ENCODE results near the gene H1-8.

Gene H1-8

DNA sequence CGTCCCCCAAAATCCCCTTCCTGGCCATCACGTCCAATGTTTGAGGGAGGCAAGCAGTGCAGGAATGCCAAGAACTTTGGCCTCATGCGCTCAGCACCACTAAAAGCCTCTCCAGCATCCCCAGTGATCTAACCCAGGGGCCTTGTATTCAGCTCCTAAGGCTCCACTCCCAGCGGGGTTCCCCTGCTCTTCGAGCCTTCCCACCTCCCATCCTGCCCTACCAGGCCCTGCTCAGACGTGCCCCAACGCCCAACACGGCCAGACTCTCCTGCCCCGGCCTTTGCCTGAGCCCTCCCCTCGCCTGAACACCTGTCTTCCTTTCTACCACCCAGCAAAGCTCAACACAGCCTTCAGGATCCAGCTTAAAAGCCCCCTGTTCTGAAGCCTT, 33.0 kb downstream of the H1-8 start:
- no peak for DNase-seq

DNA sequence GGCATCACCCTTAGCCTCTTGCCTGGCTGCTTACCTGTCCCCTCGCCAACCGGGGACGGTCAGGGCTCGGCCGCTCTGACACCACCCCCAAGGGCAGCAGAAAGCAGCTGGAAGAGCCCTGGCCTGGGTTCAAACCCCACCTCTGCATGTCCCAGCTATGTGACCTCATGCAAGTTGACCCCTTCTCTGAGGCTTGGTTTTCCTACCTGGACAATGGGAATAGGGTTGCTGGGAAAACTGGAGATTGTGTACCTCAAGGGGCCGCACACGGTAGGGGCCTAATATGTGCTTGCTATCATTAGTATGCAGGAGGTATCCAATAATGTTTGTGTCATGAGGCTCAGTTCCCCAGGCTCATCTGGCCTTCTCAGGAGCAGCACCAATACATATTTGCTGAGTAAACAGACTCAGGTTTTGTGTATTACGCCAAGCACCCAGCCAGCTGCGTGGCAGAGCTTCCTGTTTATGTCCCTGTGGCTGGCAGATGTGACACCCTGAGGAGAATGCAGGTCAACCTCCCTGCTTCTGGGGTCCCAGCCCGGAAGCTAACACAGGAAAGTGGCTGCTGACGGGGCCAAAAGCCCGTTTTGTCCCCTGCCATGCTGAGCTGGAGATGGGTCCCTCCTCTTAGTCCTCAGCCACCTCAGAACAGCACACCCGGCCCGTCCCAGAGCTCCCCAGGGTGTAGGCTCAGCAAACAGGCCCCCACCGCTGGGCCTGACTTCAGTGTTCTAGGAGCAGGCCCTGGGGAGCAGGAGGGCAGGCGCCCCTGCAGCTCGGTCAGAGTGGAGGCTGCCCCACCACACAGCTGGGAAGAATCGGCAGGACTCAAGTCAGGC, 33.8 kb downstream of the H1-8 start:
- DNase-seq, result no peak

DNA sequence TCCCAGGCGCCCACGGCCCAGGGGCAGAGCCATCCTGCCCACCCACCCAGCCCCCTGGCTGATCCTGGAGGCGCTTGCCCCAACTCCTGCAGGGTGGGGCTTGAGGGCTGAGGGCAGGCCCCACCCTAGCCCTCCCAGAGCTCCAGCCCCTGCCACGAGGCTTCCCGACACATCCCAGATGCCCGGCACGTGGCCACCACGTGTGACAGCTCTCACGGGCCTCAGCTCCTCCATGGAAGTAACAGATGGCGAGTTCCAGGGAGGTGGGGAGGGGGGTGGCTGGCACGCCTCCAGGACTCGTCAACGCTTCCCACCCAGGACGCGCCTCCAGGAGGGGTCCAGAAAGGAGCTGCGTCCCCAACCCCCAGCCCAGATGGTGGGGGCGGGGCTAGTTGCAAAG, 34.4 kb downstream of the H1-8 start:
- no peak for DNase-seq

DNA sequence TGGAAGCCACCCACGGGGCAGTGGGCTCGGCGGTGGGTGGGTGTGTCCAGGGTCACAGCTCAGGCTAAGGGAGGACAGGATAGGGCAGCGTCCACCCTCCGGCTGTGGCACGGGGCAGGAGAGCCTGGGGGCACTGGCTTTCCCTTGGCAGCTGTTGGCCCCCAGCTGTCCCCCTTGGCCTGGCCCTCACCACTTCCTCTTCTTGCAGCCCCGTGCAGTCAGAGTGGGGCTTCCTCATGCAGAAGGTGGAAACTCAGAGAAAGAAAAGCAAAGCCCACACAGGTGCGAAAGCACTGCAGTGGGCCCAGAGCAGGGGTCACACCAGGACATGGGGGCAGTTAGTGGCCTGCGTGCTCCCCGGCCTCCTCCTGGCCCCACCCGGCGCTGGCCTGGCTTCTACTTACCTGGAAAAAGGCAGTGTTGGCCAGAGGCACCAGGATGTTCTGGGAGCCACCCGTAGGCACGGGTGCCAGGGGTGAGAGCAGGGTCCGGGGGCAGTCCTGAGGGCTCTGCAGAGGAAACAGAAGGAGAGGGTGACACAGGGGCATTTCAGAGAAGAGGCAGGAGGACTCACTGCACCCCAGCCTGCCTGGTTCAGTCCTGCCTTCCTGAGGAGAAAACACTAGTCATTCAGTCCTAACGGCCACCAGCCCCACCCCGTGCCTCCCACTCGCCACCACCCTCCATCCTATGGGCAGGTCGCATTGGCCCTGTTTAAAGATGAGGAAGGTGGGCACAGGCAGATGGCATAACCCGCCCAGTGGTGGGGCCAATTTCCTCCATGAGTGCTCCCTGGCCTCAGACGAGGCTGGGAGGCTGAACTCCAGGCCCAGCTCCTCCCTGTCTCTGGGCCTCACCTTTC, 35.2 kb downstream of the H1-8 start:
- no peak for DNase-seq

DNA sequence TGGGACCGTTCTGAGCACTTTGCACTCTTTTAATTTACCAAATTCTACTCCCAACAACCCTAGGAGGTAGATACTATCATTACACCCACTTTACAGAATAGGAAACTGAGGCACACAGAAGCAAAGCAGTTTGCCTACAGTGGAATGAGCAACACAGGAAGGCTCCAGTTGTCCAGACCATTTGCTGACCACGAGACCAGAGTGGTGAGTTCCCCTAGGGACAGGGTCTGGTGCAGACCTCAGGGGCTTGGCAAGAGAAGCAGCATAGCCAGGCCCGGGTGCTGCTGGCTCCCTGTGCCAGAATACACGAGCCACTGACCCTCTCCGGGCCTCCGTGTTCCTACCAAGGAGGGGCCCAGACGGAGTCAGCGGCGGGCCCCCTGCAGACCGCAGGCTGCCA, 37.0 kb downstream of the H1-8 start:
- no peak for DNase-seq

DNA sequence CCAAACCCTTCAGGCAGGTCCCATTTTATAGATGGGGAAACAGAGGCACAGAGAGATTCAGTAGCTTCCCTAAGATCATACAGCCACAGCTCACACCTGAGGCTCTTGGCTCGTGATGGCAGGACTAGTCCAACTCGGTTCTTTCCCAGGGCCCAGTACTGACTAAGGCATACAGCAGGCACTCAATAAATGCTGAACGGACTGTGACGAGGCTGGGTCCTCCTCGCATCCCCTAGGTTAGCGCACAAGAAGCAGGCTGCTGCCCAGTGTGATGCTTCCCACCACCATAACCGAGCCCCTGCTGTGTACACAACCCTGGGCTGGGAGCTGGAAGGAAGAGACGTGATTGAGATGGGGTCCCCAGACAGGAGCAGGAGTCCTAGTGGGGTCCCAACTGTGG, 38.6 kb downstream of the H1-8 start:
- DNase-seq, result no peak

DNA sequence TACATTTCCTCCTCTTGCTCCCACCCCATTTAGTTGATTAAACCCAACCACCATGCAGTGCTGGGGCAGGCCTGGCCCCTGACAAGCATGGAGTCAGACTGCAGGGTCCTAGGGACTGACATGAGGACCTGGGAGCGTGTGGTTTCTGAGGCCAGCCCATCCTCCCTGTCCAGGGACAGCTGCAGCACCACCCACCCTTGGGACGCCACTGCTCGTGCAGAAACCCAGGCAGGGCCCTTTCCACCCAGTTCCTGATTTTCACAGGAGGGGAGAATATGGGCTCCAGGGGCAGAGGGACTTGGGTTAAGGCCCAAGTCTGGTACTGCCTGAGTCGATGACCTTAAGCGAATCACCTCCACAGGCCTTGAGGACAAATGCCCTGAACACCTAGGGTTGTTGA, 39.8 kb downstream of the H1-8 start:
- DNase-seq, result no peak

DNA sequence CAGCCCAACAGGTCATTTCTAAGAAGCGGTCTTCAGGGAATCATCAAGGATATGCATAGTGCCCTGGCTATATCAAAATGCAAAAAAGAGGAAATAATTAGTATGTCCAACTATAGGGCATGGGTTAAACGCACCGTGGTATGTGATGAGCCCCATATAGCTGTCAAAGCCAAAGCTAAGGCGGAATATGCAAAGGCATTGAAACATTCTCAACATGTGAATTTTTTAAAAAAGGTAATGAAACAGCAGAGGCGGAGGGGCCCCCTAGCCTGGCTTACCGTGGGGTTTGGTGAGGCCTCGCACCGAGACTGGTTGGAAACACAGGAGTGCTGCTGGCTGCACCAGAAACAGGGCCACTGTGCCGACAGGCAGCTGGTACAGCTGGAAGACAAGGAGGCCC, 40.3 kb downstream of the H1-8 start:
- no peak for DNase-seq

DNA sequence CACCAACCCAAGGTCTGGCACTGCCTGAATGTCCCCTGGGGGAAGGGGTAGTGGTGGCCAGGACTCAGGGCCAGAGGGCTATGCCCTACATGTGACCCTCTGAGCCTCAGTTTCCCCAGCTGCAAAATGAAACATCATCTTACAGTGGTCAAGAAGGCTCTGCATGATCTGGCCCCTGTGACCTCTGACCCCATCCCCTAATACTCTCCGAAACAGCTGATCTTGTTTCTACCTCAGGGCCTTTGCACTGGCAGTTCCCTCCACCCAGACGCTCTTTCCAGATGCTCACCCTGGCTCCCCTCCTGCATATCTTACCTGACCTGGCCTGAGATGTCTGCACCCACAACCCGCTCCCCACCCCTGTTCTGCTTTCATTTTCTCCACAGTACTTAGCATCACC, 41.7 kb downstream of the H1-8 start:
- DNase-seq, result no peak

DNA sequence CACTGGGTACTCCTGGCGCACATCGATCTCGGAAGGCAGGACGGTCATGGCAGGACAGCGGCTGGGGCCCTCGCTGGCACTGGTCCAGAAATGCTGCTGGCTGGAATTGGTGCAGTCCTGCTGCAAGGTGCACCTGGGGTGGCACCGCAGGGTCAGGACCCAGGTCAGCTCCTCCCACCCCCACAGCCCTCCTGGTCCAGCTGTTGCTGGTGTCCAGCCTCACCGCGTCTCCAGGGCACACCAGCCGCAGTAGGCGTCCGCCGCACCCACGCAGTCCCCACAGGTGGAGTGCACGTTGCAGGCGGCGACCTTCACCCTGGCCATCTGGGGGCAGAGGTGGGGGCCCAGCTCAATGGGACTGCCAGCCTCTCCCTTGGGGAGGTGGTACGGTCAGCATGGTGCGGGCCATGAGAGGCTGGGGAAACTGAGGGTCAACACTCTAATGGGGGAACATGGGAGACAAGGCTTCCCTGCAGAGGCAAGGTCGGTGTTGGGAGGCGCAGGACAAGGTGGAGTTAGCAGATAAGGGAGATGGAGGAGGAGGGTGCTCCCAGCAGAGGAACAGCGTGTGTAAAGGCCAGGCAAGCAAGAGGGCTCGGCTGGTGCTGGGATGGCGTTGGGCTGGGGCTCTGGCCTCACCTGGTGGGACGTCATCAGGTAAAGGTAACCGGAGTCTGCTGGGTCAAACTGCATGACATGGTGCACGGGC, 43.1 kb downstream of the H1-8 start:
- DNase-seq, result no peak

DNA sequence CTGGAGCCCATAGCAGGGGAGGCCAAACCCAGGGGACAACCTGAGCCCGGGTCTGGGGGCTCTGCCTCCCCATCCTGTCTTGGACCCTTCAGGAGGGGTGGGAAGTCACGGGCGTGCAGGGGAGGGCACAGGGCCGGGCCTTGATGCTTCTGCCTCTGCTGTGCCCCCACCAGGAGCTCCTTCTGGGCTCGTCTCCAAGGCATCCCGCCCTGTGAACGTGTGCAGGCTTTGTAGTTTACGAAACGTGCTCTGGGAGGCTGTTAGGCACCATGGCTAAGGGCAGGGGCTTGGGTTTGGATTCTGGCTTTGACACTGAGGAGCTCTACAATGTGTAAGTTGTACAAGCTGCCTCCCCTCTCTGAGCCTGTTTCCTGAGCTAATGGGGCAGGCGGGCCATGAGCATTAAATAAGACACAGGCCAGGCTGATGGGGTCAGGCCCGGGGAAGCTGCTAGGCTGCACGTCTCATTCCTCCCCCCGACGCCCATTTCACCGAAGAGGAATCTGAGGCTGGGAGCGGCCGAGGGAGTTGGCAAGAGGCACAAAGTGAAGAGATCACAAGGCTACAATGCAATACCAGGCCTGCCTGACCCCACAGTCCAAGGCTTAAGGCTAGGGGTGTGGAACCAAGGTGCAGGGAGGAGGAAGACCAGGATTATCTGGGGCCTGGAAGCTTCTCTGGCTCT, 43.9 kb downstream of the H1-8 start:
- DNase-seq, result no peak

DNA sequence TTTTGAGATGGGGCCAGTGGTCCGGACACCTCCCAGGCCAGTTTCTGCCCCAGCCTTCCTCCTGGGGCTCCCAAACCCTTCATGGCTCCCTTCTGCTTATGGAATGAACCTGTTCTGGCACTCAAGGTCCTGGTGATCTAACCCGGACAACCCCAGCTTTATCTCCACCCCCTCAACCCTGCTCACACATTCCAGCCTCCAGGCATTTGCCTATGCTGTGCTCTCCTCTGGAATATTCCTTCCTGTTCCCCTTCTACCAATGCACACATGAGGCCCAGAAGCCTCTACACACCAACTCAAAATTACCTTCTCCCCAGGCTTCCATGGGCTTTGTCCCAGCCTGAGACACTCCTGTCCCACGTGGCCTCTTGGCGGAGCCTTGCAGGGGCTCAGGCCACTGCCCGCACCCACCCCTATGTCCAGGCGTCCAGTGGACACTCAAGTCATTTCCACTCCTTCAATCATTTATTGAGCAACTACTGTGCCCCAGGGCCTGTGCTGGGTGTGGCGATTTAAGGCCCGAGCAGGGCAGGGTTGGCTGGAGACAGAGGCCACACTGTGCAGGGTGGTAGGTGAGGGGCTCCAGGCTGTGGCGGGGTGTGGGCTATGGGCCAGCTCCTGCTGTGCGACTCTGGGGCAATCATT, 44.7 kb downstream of the H1-8 start:
- DNase-seq, result no peak

DNA sequence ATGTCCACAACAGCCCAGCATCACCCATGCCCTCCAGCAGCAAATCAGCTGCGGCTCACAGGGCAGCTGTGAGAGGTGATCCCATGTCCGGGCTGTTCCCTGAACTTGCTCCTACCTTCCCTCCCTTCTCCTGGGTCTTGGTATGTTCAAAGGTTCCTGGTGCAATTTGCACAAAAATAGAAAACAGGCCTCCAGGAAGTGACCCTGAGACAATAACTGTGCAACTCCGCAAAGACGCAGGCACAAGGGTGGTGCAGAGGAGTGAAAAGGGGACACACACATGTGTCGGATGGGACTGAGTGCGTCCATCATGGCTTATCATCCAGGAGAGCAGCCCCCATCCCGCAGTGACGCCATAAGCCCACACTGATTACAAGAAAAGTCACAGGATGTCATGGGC, 47.2 kb downstream of the H1-8 start:
- DNase-seq, result no peak

DNA sequence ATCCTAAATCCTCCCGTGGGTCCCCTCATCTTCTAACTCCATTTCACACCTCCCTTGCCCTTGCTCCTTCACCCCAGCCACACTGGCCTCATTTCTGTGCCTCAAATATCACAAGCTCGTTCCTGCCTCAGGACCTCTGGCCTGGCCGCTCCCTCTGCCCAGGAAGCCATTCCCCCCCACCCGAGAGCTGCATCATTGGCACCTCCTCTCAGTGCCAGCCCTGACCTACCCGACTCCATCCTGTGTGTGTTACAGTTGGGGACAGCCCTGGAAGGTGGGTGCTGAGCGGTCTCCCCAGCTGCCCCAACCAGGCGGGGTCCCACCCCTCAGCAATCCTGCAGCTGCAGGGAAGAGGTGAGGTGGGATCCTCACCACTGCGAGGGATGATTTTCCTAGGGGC, 49.0 kb downstream of the H1-8 start:
- no peak for DNase-seq

DNA sequence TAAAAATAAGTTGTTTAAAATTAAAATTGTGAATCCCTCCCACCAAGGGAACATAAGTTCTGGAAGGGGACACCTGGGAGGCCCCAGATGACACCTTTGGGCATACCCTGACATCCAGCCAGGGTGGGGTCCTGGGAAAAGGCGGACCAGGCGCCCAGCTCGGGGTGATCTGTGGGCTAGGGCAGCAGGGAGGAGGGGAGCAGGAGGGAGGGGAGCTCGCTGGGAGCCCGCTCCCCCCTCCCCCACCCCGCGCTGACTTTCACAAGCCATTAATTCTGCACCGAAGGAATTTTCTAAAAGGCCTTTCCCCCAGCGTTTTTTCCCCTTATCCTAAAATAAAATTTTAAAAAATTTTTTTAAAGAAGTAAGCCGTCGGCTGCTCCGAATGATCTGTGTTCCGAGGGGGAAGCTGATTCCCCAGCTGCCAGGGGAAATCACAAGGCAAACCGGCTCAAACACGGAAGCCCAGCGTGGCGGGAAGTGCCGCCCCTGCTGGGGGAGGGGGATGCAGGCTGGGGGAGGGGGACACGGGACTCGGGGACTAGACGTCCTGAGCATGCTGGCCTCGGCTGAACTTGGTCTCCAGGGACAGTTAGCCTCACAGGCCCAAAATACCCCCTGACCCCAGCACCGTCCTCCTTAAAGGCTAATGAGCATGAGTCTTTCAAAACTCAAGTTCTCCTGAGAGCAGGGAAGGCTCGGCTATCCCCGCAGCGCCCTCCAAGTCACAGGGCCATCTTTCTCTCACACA, 49.6 kb downstream of the H1-8 start:
- no peak for DNase-seq

DNA sequence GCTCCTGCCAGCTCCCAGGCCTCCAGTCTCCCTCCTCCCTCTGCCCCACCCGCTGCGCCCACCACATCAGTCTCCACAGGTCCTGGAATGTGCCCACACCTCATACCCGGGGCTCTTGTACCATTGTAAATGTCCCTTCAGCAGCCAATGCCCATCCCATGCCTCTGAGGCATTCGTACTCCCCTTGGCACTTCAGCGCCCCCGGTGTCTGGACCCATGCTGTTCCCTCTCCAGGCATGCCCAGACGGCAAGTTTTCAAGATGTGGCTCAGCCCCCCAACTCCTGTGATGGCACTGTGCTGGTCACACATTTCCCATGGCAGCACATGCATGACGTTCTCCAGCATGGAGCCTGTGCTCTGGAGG, 50.2 kb downstream of the H1-8 start:
- DNase-seq, result no peak

DNA sequence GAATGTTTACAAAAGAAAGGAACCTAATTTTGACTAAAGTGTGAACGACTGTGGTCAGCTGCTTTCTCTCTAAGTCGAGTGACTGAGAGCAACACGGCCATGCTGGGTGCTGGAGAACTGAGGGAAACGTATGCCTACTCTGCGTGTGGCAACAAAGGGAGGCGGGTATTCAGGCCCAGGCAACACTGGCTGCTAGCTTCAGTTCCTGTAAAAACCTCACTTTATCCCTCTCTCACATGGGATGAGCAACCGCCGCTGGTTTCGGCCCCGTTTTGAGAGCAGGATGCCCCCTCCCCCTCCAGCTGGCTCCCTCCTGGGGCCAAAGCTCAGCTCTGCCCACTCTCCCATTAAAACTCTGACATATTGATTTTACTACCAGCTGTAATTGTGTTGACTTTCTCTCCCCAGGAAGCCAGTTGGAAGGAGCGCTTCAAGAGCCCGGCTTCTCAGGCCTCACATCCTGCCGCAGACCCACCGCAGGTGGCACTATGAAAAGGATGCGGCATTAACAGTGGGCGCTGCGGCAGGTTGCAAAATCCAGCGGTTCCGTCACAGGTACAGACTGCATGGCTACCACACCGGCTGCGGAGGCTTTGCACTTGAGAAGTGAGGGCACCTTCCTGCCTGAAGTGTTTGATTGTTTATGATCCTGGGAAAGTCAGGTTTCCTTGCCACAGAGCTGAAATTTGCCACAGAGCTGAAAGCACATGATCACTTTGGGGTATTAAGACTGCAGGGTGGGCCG, 50.8 kb downstream of the H1-8 start:
- peak; percentile 90 for DNase-seq

DNA sequence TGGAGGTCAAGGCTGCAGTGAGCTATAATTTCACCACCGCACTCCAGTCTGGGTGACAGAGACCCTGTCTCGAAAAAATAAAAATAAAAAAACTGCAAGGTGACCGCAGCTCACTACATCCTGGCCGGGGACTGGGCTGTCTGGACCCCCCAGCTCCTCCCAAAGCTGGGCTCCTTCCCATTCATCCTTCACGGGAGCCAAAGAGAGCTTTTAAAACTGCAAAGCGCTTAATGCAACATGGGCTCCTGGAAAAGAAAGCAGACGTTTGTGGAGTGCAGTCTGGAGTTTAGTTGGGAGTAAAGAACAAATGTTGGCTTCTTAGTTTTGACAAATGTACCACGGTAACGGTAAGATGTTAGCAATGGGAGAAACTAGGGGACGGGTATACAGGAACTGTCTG, 51.4 kb downstream of the H1-8 start:
- no peak for DNase-seq

DNA sequence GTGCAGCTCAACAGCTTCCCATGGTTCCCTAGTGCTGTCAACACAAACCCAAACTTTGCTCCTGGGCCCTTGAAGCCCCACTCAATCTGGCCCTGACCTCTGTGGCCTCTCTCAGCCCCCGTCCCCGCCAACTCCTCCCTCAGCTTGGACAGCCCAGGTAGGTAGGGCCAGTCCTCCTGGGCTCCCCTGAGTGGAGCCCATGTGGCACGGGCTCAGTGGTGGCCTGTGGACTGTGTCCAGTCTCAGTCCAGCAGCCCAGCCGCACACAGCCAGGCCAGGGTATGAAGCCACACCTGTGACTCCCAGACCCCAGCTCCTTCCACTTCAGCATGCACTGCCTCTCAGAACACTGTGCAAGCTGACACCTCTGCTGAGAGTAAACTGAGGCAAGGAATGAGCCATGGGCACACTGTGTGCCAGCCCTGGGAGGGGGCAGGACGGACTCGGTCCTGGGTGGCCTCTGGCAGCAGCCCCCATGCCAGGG, 52.0 kb downstream of the H1-8 start:
- no peak for DNase-seq

DNA sequence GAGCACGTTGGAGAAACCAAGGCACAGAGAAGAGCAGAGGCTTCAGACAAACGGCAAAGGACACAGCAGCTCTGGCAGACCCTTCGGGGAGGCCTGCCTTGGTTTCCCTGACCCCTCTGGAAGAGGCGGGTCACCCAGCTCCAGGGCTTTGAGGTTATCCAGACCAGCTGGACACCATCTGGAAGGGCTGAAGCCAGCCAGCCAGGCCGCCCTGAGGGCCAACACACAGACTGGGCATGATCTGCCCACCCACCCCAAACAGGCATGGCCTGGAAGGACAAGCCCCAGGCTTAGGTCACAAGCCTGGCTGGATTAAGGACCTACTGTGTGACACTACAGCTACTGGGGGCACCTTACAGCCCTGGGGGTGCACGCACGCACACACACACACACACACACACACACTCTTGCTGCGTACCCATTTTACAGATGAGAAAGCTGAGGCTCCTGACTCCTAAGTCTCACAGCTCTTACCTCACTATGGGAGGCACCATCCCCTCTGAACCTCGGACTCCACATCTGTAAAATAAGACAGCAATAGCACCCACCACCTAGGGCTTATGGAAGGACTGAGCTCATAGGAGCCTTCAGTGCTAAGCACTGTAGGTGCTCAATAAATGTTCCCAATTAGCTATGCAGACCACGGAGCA, 52.7 kb downstream of the H1-8 start:
- no peak for DNase-seq
